Articular chondrocyte of knee joint (primary cell): ENCODE results near the gene NDUFB3. TPM values are rescaled to one million over a fixed set of nuclear protein-coding genes. Genes with fewer than 3 reads are reported as not detected.

Source experiments
- small RNA-seq: library from RNA; depleted of rRNA; stranded (forward); fragments of <200 nt; gene quantifications from one replicate; pipeline ENCODE3, GENCODE V24; 2012
- total RNA-seq: library from RNA; depleted of rRNA; stranded (reverse); fragments of >200 nt; gene quantifications from 2 replicates; pipeline ENCODE4 v1.2.3, GENCODE V29; 2012

NDUFB3 gene
- 47.2 and 58.8 TPM in 2 replicates for total RNA-seq

DNA sequence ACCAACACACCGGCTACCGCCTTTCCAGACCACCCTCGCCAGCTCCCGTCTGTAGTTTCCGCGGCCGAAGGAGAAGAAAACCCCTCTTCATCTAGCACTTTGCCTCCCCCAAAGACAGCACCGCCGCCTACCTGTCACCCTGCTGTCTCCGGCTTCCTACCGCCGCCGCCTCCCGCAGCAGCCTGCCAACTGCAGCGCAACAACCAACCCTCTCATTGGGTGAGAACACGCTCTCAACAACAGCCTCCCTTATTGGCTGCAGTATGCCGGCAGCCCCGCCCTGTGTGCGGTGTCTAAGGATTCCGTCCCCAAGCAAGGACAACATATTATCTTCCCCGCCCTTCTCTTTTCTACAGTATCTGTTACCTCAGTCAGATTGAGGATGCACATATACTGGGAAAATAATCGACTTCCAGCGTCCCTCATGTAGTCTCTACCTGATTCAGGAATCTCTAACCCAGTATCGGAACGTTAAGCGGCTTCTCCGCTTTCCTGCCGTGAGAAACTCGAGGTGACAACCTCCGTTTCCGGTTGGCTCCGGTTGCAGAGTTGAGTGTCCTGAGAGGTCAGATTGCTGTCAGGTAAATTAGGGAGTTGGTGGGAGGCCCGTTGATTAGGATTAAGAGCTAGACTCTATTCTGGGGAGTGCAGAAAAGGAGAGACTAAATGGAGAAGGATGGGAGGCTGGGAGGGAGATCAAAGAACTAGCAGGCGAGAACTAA is at the start of gene NDUFB3, which contains the start of gene HYCC2:
TSS of gene NDUFB3 (plus strand) at position 523 of the 722 bp plus-strand sequence. CDS start 6,882 bp downstream, outside the sequence.
TSS of gene HYCC2 (minus strand) at position 193 of the 722 bp plus-strand sequence. CDS start 47,662 bp downstream, outside the sequence.

DNA sequence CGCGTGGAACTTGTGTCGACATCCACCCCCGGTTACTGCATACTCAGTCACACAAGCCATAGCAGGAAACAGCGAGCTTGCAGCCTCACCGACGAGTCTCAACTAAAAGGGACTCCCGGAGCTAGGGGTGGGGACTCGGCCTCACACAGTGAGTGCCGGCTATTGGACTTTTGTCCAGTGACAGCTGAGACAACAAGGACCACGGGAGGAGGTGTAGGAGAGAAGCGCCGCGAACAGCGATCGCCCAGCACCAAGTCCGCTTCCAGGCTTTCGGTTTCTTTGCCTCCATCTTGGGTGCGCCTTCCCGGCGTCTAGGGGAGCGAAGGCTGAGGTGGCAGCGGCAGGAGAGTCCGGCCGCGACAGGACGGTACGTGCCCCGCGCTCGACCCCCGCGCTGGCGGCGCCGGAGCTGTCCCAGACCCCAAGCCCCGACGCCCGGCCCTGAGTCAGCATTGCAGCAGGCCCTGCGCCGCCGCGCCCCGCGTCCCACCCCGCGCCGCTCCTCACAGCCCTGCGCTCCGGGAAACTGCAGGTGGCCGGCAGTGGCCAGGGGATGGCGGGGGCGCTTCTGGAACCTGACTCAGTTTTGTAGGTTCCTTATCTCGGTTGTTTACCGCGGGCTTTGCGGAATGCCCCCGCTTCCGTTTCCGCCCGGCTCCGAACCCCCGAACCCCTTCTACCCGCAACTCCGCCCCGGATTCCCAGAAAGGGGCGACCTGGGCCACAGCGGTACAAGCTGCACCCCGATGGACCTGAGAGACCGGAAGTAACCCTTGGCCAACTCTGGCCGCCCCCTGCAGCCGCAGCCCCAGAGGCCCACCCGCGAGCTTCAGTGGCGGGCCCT is 44.5 kb downstream of the NDUFB3 start, which contains the start of gene CFLAR:
TSS of gene CFLAR (plus strand) at position 50 of the 844 bp plus-strand sequence. CDS start 13,702 bp downstream, outside the sequence.

Small RNAs within 50 kb of the gene (small RNA-seq; reads per million reads assigned to genes)
- gene RNU6-1206P = not detected

Other genes starting within 250 kb of the NDUFB3 start
- gene CLK1, start 207.3 kb upstream of the NDUFB3 start, total RNA-seq = 99.4 and 99.7 TPM in 2 replicates
- gene PPIL3, start 182.9 kb upstream of the NDUFB3 start, total RNA-seq = 47.0 and 64.2 TPM in 2 replicates
- 18.9 and 20.3 TPM in 2 replicates for gene NIF3L1, start 182.6 kb upstream of the NDUFB3 start, total RNA-seq
- gene ORC2, start 108.3 kb upstream of the NDUFB3 start, total RNA-seq = 15.3 and 18.7 TPM in 2 replicates
- 15.7 and 19.1 TPM in 2 replicates for gene HYCC2, start 330 bp upstream of the NDUFB3 start, total RNA-seq
- gene CFLAR, start 44.2 kb downstream of the NDUFB3 start, total RNA-seq = 93.2 and 104 TPM in 2 replicates
- 0.52 and 0.86 TPM in 2 replicates for gene CASP10, start 111.1 kb downstream of the NDUFB3 start, total RNA-seq
- gene CASP8, start 188.5 kb downstream of the NDUFB3 start, total RNA-seq = 23.8 and 29.2 TPM in 2 replicates